Measurements from ENCODE around the gene ZNF221.
A peak's percentile ranks its signal among the peaks of the same experiment; 100 is the strongest.
"Not testable (repeated sequence)": the region's sequence is repeated elsewhere in the genome, so short reads cannot be mapped to it uniquely, and the experiment has no call there.

Gene ZNF221

GRCh38 chr19:43950834-43951645 is at the start of gene ZNF221:
TSS of gene ZNF221 (plus strand) at chr19:43951228. CDS start at chr19:43962727, 11,499 bp downstream.
- peak; percentile 91 for DNase-seq (ENCODE audit: low spot score)

DNA sequence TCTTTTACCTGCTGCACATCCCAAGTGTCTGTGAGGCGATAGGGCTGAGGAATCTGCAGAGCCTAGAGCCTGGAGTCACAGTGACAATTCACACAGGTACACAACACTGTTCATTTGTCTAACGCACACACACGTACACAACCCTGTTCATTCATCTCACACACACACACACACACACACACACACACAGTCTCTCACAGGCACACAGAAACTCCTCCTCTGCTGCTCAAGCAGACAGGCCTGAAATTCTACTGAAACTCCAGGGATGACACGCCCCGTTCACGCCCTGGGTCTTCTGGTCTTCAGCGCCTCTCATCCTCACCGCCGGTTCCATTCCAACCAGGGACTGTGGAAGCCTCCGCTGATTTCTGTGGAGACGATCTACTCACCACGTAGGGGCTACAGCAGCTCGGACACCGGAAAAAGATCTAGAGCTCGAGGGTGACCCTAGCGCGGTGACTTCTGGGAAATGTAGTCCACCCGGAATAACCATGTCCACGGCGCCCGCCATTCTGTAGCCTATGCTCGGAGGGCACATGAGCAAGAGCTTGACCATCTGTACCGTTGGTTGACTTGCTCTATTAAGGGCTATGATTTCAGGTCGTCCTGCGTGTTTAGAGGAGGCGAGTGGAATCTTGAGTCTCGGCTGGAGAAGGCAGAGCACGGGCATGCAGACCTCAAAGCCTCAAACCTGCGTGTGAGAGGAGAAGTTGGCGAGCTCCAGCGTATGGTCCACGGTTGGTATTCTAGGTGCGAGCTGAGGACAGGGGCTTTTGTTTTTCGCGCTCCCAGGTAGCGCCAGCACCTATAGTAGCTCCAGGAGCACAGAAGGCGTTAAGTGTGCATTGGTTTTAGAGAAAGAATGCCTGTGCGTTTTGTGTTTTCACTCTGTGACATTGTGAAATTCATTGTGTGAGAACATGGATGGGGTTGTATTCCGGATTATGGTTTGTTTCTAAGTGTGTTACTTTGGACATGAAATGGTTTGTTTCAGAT is 49.3 kb upstream of the ZNF221 start:
- DNase-seq (ENCODE audit: low spot score): peak; percentile 86

DNA sequence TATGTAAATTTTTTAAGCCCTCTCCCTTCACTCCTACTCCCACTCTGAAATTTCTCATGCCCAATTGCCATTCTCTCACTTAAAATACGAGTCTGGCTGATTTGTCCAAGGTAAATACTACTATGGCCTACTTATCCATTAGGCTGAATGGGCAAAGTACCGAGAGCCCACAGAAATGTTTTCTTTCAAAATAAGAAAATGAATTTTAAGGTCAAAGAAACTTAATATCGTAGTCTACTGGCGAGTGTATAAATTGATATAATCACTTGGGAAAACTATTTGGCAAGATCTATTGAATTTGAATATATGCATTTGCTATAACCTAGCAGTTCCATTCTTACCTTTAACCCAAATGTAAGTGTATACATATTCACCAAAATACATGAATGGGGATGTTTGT is 48.6 kb upstream of the ZNF221 start:
- DNase-seq (ENCODE audit: low spot score): no peak

GRCh38 chr19:43905897-43906296 is 45.1 kb upstream of the ZNF221 start:
- no peak for DNase-seq (ENCODE audit: low spot score)

DNA sequence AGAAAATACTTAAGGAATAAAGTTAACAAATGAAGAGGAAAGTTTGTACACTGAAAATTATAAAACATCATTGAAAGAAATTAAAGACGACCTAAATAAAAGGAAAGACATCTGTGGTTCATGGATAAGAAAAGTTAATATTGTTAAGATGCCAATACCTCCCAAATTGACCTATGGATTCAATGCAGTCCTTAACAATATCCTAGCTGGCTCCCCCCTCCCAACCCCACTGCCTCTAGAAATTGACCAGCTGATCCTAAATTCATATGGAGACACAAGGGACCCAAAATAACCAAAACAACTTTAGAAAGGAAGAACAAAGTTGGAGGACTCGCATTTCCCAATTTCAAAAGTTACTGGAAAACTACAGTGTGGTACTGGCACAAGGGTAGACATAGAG is 44.3 kb upstream of the ZNF221 start:
- DNase-seq (ENCODE audit: low spot score): no peak

- no peak for DNase-seq (ENCODE audit: low spot score)
Observed at GRCh38 chr19:43908659-43909058, 42.4 kb upstream of the ZNF221 start.

GRCh38 chr19:43910884-43911283 is 40.1 kb upstream of the ZNF221 start:
- no peak for DNase-seq (ENCODE audit: low spot score)

GRCh38 chr19:43913383-43913782 is 37.6 kb upstream of the ZNF221 start:
- no peak for DNase-seq (ENCODE audit: low spot score)

DNA sequence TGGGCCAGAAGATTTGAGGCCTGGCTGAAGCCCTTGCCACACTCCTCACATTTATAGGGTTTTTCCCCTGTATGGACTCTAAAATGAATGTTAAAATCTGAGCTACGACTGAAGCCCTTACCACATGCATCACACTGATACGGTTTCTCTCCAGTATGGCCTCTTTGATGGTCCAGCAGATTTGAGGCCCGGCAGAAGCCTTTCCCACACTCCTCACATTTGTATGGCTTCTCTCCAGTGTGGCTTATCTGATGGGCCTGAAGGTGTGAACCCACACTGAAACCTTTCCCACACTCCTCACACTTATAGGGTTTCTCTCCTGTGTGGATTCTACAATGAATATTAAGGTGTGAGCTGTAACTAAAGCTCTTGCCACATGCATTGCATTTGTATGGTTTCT is 37.0 kb upstream of the ZNF221 start:
- DNase-seq (ENCODE audit: low spot score): no peak

DNA sequence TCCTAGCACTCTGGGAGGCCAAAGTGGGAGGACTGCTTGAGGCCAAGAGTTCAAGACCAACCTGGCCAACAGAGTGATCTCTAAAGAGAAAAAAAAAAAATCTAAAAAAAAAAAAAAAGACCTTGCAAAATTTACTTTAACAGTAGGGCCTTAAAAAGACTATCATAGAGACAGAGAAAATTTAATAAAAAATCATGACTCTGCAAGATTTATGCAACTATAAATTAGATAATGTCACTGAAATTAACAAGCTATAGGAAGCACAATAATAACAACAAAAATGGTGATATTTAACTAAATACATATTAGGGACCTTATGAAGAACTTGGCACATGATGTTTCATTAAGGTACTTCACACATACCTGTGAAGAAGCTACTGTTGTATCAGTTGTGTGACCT is 27.2 kb upstream of the ZNF221 start:
- DNase-seq (ENCODE audit: low spot score): no peak

DNA sequence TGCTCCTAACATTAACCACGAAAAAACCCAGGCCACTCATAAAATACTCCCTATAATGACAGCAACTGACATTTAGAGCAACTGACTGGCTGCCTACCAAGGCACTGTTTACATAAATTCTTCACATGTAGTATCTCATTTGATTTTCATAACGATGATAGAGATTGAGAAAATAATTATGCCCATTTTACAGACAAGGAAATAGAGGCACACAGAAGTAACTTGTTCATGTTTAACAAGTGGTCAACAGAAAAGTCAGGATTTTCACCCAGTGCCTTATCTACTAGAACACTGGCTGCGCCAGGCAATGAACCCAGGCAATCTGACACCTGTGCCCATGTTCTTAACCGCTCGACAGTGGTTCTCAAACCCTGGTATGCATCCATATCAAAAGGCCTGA is 22.2 kb upstream of the ZNF221 start:
- DNase-seq (ENCODE audit: low spot score): no peak

DNA sequence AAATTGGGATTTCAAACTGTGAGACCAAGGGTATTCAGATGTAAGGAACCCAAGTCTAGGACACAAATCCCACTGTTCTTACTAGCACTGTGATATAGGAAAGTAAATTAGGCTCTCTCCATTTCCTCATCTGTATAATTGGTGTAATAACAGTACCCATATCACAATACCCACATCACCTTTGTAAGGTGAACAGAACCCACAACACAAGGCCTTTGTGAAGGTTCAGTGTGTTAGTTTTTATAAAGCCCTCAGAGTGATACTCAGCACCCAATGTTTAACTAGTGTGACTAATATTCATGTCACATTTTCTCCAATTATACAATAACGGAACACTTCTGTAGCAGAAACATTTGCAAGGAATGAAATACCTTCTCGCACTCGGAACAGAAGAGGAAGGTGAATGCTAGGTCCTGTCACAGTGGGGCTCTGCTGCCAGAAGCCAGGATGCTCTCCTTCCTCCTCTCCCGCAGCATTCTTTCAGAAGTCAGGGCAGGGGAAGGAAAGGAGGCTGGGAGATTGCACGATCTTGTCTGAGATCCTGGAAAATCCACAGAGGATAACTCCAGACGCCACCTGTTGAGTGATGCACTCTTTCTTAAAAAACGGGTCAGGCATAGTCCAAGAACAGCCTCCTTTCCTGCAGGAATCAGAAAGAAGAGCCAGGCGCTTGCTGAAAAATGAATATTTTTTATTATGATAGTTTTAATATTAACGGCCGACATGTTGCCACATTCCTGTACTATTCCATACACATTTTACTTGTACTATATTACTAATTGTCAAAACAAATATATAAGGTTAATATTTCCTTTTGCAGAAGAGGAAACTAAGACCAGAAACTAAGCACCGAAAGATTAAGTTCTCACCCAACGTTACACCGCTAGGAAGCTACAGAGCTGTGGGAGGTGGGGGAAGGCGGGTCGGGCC is 16.7 kb upstream of the ZNF221 start:
- DNase-seq (ENCODE audit: low spot score): no peak

- peak; percentile 95 for DNase-seq (ENCODE audit: low spot score)
Observed at GRCh38 chr19:43934985-43935708, 15.9 kb upstream of the ZNF221 start, which contains the start of gene ZNF45. TSS of gene ZNF45 (minus strand) at chr19:43935282. CDS start at chr19:43922185, 13,097 bp downstream.

- DNase-seq (ENCODE audit: low spot score): no peak
Observed at GRCh38 chr19:43936188-43936587, 14.8 kb upstream of the ZNF221 start.

GRCh38 chr19:43939557-43940260 is 11.3 kb upstream of the ZNF221 start:
- DNase-seq (ENCODE audit: low spot score): no peak

DNA sequence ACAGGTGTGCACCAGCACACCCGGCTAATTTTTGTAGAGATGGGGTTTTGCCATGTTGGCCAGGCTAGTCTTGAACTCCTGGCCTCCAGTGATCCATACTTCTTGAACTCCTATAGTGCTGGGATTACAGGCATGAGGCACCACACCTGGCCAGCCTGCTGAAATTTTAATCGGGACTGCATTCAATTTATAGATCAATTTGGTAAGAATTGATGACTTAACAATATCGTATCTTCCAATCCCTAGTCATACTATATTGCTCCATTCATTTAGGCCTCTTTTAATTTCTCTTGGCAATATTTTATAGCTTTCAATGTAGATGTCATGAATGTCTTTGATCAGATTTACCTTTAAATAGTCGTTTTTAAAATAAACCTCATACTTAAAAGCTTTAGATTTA is 10.3 kb upstream of the ZNF221 start:
- DNase-seq (ENCODE audit: low spot score): no peak

DNA sequence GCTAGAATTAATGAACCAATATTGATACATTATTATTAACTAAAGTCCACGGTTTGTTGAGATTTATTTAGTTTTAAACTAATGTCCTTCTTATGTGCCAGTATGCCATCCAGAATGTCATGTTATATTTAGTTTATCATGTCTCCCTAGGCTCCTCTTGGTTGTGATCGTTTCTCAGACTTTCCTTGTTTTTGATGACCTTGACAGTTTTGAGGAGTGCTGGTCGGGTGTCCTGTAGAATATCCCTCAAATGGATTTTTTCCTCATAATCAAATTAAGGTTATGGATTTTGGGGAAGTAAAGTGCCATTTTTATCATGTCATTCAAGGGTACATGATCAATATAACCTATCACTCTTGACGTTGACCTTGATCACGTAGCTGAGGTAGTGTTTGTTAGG is 9.8 kb upstream of the ZNF221 start:
- DNase-seq (ENCODE audit: low spot score): no peak

- DNase-seq (ENCODE audit: low spot score): not testable (repeated sequence)
Observed at GRCh38 chr19:43947412-43947811, 3.6 kb upstream of the ZNF221 start.

DNA sequence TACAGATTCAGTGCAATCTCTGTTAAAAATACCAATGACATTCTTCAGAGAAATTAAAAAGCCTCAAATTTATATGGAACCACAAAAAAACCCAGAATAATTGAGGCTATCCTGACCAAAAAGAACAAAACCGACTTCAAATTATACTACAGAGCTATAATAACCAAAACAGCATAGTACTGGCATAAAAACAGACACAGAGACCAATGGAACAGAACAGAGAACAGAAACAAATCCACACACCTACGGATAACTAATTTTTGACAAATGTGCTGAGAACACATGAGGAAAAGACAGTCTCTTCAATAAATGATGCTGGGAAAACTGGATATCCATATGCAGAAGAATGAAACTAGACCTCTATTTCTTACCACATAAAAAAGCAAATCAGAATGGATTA is 1.2 kb upstream of the ZNF221 start:
- not testable (repeated sequence) for DNase-seq (ENCODE audit: low spot score)

GRCh38 chr19:43956827-43957226 is 5.8 kb downstream of the ZNF221 start:
- no peak for DNase-seq (ENCODE audit: low spot score)
